ENCODE data around the gene POLR2F.

DNA sequence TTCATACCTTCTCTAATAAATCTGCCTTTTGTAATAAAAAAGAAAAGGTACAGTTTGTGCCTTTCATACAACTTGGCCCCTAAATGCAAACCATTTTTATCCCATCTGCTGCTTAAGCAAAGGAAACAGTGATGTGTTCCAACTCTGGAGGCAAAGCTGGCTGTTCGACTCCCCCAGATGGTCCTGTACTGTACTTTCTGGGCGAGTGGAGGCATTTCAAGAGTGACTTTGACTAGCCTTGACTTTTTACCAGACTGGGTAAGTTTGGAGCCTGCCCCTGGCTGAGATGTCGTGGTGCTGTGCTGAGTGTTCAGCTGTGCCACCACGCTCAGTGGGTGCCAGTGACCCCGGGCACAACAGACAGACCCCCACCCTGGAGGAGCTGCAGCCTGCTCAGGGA is 37.2 kb upstream of the POLR2F start:
- no peak for TF ChIP-seq POLR2A (IDR thresholded peaks at IDR 0.05)
- TF ChIP-seq, protein P1, sequence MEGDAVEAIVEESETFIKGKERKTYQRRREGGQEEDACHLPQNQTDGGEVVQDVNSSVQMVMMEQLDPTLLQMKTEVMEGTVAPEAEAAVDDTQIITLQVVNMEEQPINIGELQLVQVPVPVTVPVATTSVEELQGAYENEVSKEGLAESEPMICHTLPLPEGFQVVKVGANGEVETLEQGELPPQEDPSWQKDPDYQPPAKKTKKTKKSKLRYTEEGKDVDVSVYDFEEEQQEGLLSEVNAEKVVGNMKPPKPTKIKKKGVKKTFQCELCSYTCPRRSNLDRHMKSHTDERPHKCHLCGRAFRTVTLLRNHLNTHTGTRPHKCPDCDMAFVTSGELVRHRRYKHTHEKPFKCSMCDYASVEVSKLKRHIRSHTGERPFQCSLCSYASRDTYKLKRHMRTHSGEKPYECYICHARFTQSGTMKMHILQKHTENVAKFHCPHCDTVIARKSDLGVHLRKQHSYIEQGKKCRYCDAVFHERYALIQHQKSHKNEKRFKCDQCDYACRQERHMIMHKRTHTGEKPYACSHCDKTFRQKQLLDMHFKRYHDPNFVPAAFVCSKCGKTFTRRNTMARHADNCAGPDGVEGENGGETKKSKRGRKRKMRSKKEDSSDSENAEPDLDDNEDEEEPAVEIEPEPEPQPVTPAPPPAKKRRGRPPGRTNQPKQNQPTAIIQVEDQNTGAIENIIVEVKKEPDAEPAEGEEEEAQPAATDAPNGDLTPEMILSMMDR (IDR thresholded peaks at IDR 0.05) = no peak
